Adipocyte (in vitro differentiated cells): Measurements from ENCODE around the gene SNRK.
A peak's percentile ranks its signal among the peaks of the same experiment; 100 is the strongest.

Experiments used
- DNase-seq: peaks from one replicate; pipeline ENCODE4 v3.0.0-alpha.2; 2015; ENCODE audit warnings: low read depth
- H3K27me3 ChIP-seq: replicated peaks from 2 replicates; pipeline ENCODE4 v1.7.0; 2013; ENCODE audit warnings: mild to moderate bottlenecking, low read length, moderate library complexity; ENCODE audit not compliant: control insufficient read depth, insufficient read depth
- H3K36me3 ChIP-seq: 2 replicates; pipeline ENCODE4 v1.7.0; 2013; ENCODE audit warnings: low read length, mild to moderate bottlenecking, moderate library complexity; ENCODE audit not compliant: control insufficient read depth, insufficient read depth, severe bottlenecking
- H3K4me1 ChIP-seq: 2 replicates; pipeline ENCODE4 v1.7.0; 2013; ENCODE audit warnings: mild to moderate bottlenecking, low read length, moderate library complexity; ENCODE audit not compliant: control insufficient read depth, insufficient read depth
- H3K4me3 ChIP-seq: 2 replicates; pipeline ENCODE4 v1.7.0; 2013; ENCODE audit warnings: mild to moderate bottlenecking, low read length, moderate library complexity
- H3K9ac ChIP-seq: 2 replicates; pipeline ENCODE4 v1.7.0; 2013; ENCODE audit warnings: mild to moderate bottlenecking, low read length, moderate library complexity
- H3K9me3 ChIP-seq: 2 replicates; pipeline ENCODE4 v1.7.0; 2013; ENCODE audit warnings: mild to moderate bottlenecking, low read length, moderate library complexity; ENCODE audit not compliant: control insufficient read depth

Gene SNRK

GRCh38 chr3:43334976-43335375 lies 48.6 kb downstream of the SNRK start:
- Histone ChIP-seq H3K9me3 (peaks cover 46% of the 10 kb centered on the region), H3K4me3 (peak overlapping the region; percentile 23), H3K27me3 (no peaks in the 10 kb centered on the region), H3K9ac (no peak overlapping the region), H3K36me3 (peaks cover 62% of the 10 kb centered on the region), H3K4me1 (peaks cover 3% of the 10 kb centered on the region)
- DNase-seq: no peak

GRCh38 chr3:43335799-43336198 lies 49.5 kb downstream of the SNRK start:
- Histone ChIP-seq H3K4me1 (peaks cover 3% of the 10 kb centered on the region), H3K36me3 (peaks cover 70% of the 10 kb centered on the region), H3K4me3 (no peak overlapping the region), H3K9me3 (peaks cover 52% of the 10 kb centered on the region), H3K27me3 (no peaks in the 10 kb centered on the region), H3K9ac (no peak overlapping the region)
- no peak for DNase-seq

- Histone ChIP-seq H3K9ac (no peak overlapping the region), H3K4me3 (peak overlapping the region; percentile 10), H3K9me3 (peaks cover 52% of the 10 kb centered on the region), H3K36me3 (peaks cover 87% of the 10 kb centered on the region), H3K4me1 (peaks cover 3% of the 10 kb centered on the region), H3K27me3 (no peaks in the 10 kb centered on the region)
- no peak for DNase-seq
These were observed 52.0 kb downstream of the SNRK start for GRCh38 chr3:43338295-43338694.

GRCh38 chr3:43340403-43340802 lies 54.1 kb downstream of the SNRK start:
- Histone ChIP-seq H3K4me1 (peaks cover 3% of the 10 kb centered on the region), H3K9me3 (peaks cover 47% of the 10 kb centered on the region), H3K4me3 (peak overlapping the region; percentile 3), H3K27me3 (no peaks in the 10 kb centered on the region), H3K36me3 (peaks cover 90% of the 10 kb centered on the region), H3K9ac (no peak overlapping the region)
- no peak for DNase-seq

GRCh38 chr3:43341788-43342187 lies 55.4 kb downstream of the SNRK start:
- Histone ChIP-seq H3K36me3 (peaks cover 91% of the 10 kb centered on the region), H3K27me3 (no peaks in the 10 kb centered on the region), H3K4me3 (no peak overlapping the region), H3K4me1 (peaks cover 3% of the 10 kb centered on the region), H3K9me3 (peaks cover 34% of the 10 kb centered on the region), H3K9ac (no peak overlapping the region)
- no peak for DNase-seq

GRCh38 chr3:43343185-43343584 lies 56.8 kb downstream of the SNRK start:
- Histone ChIP-seq H3K36me3 (peaks cover 93% of the 10 kb centered on the region), H3K27me3 (no peaks in the 10 kb centered on the region), H3K4me3 (no peak overlapping the region), H3K4me1 (peaks cover 3% of the 10 kb centered on the region), H3K9me3 (peaks cover 21% of the 10 kb centered on the region), H3K9ac (no peak overlapping the region)
- no peak for DNase-seq

GRCh38 chr3:43343815-43344214 lies 57.5 kb downstream of the SNRK start:
- Histone ChIP-seq H3K27me3 (no peaks in the 10 kb centered on the region), H3K9ac (no peak overlapping the region), H3K9me3 (peaks cover 14% of the 10 kb centered on the region), H3K4me1 (peaks cover 3% of the 10 kb centered on the region), H3K4me3 (no peak overlapping the region), H3K36me3 (peaks cover 93% of the 10 kb centered on the region)
- no peak for DNase-seq

- peaks cover 8% of the 10 kb centered on the region for H3K9me3 ChIP-seq
- no peaks in the 10 kb centered on the region for H3K27me3 ChIP-seq
- H3K4me3 ChIP-seq: no peak overlapping the region
- no peak overlapping the region for H3K9ac ChIP-seq
- no peak for DNase-seq
- H3K4me1 ChIP-seq: no peaks in the 10 kb centered on the region
- H3K36me3 ChIP-seq: peaks cover 94% of the 10 kb centered on the region
These were observed 58.2 kb downstream of the SNRK start for GRCh38 chr3:43344520-43344919.

- Histone ChIP-seq H3K9me3 (peaks cover 3% of the 10 kb centered on the region), H3K4me1 (no peaks in the 10 kb centered on the region), H3K27me3 (no peaks in the 10 kb centered on the region), H3K9ac (no peak overlapping the region), H3K4me3 (no peak overlapping the region), H3K36me3 (peaks cover 96% of the 10 kb centered on the region)
- DNase-seq: no peak
These were observed 58.9 kb downstream of the SNRK start for GRCh38 chr3:43345246-43345645.

GRCh38 chr3:43345877-43346276 lies 59.5 kb downstream of the SNRK start:
- DNase-seq: no peak
- H3K4me3 ChIP-seq: no peak overlapping the region
- H3K9ac ChIP-seq: no peak overlapping the region
- no peaks in the 10 kb centered on the region for H3K4me1 ChIP-seq
- peaks cover 93% of the 10 kb centered on the region for H3K36me3 ChIP-seq
- H3K9me3 ChIP-seq: no peaks in the 10 kb centered on the region
- no peaks in the 10 kb centered on the region for H3K27me3 ChIP-seq

- H3K4me1 ChIP-seq: no peaks in the 10 kb centered on the region
- peaks cover 81% of the 10 kb centered on the region for H3K36me3 ChIP-seq
- H3K9ac ChIP-seq: no peak overlapping the region
- peaks cover 2% of the 10 kb centered on the region for H3K9me3 ChIP-seq
- H3K27me3 ChIP-seq: no peaks in the 10 kb centered on the region
- DNase-seq: no peak
- H3K4me3 ChIP-seq: no peak overlapping the region
These were observed 60.8 kb downstream of the SNRK start for GRCh38 chr3:43346978-43347749.

GRCh38 chr3:43347774-43348173 lies 61.4 kb downstream of the SNRK start:
- peaks cover 75% of the 10 kb centered on the region for H3K36me3 ChIP-seq
- no peak overlapping the region for H3K9ac ChIP-seq
- no peaks in the 10 kb centered on the region for H3K4me1 ChIP-seq
- H3K4me3 ChIP-seq: no peak overlapping the region
- H3K27me3 ChIP-seq: no peaks in the 10 kb centered on the region
- peaks cover 8% of the 10 kb centered on the region for H3K9me3 ChIP-seq
- no peak for DNase-seq
